ENCODE data around the gene INPP5K.

INPP5K gene

DNA sequence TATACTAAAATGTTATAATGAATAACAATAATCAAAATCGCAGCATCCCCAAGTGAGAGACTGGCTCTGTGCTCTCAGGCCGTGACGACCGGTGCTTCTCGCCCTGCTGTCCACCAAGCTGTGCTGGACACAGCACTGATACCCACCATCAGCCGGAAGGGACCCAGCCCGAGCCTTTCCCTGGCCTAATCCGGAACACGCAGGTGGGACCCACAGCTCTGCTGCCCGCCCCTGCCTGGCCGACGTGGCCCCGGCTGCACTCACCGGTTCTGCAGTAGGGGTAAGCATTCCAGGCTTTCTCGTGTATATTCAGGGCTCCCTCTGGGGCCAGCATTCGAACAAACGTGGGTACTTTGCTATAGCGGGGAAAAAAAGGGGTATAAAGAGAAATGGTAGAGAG is 31.6 kb upstream of the INPP5K start:
- DNase-seq (ENCODE audit: insufficient read length, low spot score) (no peak), FAIRE-seq (no peak)
- TF ChIP-seq SPI1 (IDR thresholded peaks at IDR 0.05; ENCODE audit: low read depth, low read length) (no peak), POLR2A (IDR thresholded peaks at IDR 0.05; ENCODE audit: low read depth, low read length) (no peak), POU2F2 (IDR thresholded peaks at IDR 0.05; ENCODE audit: low read depth, low read length) (no peak), POLR2AphosphoS5 (IDR thresholded peaks at IDR 0.05; ENCODE audit: low read depth, low read length) (no peak), TAF1 (IDR thresholded peaks at IDR 0.05; ENCODE audit: low read depth, low read length) (no peak), PAX5 (IDR thresholded peaks at IDR 0.05; ENCODE audit: insufficient read depth, low read length, severe bottlenecking) (no peak)

DNA sequence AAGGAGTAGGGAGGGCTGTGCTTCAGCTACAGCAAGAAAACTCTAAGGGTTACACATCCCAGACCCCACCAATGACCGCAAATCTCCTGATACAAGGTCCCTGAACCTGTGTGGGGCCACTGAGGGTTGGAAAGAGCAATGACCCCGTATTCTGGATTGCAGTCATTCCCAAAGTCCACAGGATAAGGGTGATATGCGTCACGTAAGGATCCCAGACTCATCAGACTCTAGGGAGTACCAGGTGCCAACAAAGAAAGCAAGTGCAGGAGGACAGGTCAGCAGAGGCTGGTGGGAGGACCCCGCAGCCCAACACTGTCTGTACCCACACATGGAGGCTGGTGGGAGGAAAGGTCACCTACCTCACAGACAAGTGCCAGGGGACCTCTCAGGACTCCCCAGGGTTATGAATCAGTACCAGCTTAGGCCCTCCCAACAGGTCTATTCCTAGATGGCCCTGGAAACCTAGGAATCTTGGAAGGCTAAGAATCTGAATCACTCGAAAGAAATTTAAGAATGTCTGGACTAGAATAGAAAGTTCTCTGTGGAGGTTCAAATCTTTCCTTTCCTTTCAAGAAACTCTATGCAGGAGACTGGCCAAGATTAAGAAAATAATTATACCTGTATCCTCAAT is 30.0 kb upstream of the INPP5K start:
- FAIRE-seq: no peak
- no peak for DNase-seq (ENCODE audit: insufficient read length, low spot score)
- TF ChIP-seq POU2F2 (IDR thresholded peaks at IDR 0.05; ENCODE audit: low read depth, low read length) (no peak), PAX5 (IDR thresholded peaks at IDR 0.05; ENCODE audit: insufficient read depth, low read length, severe bottlenecking) (no peak), SPI1 (IDR thresholded peaks at IDR 0.05; ENCODE audit: low read depth, low read length) (no peak), POLR2A (IDR thresholded peaks at IDR 0.05; ENCODE audit: low read depth, low read length) (no peak), POLR2AphosphoS5 (IDR thresholded peaks at IDR 0.05; ENCODE audit: low read depth, low read length) (no peak), TAF1 (IDR thresholded peaks at IDR 0.05; ENCODE audit: low read depth, low read length) (no peak)

DNA sequence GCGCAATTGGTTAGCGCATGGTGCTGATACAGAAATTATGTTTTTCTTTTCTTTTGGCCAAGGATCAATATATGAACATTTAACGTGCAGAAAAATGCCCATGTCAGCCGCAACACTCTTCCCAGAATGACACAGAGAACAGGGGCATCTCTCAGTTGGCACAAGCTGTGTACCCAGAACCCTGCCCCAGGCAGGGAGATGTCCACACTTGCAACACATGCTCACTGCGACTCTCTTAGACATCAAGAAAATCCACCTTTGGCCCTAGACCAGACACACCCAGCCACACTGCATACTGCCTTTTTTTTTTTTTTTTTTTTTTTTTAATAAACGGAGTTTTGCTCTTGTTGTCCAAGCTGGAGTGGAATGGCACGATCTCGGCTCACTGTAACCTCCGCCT is 29.2 kb upstream of the INPP5K start:
- FAIRE-seq (no peak), DNase-seq (ENCODE audit: insufficient read length, low spot score) (no peak)
- no peak for TF ChIP-seq SPI1 (IDR thresholded peaks at IDR 0.05; ENCODE audit: low read depth, low read length)
- no peak for TF ChIP-seq POLR2A (IDR thresholded peaks at IDR 0.05; ENCODE audit: low read depth, low read length)
- TF ChIP-seq PAX5 (IDR thresholded peaks at IDR 0.05; ENCODE audit: insufficient read depth, low read length, severe bottlenecking): no peak
- no peak for TF ChIP-seq POU2F2 (IDR thresholded peaks at IDR 0.05; ENCODE audit: low read depth, low read length)
- TF ChIP-seq POLR2AphosphoS5 (IDR thresholded peaks at IDR 0.05; ENCODE audit: low read depth, low read length): no peak
- no peak for TF ChIP-seq TAF1 (IDR thresholded peaks at IDR 0.05; ENCODE audit: low read depth, low read length)

DNA sequence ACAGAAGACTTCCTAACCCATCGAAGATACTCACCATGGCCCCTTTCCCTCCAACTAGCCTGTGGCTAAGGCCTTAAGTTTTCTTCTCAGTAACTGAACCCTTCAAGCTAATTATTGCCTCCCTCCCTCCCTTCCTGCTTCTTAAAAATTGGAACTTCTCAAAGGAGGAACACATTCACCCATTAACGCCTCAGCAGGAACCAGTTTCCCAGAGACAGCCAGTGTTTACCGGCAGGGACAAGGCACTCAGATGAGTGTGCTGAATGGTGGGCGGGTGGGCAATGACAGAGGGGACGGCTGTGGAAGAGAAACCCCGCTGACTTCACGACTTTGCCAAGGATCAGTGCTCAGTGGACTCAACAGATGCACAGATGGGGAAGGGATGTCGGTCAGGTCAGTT is 25.9 kb upstream of the INPP5K start:
- TF ChIP-seq TAF1 (IDR thresholded peaks at IDR 0.05; ENCODE audit: low read depth, low read length) (no peak), POLR2AphosphoS5 (IDR thresholded peaks at IDR 0.05; ENCODE audit: low read depth, low read length) (no peak), POLR2A (IDR thresholded peaks at IDR 0.05; ENCODE audit: low read depth, low read length) (no peak), SPI1 (IDR thresholded peaks at IDR 0.05; ENCODE audit: low read depth, low read length) (no peak), POU2F2 (IDR thresholded peaks at IDR 0.05; ENCODE audit: low read depth, low read length) (no peak), PAX5 (IDR thresholded peaks at IDR 0.05; ENCODE audit: insufficient read depth, low read length, severe bottlenecking) (no peak)
- no peak for DNase-seq (ENCODE audit: insufficient read length, low spot score)
- no peak for FAIRE-seq

DNA sequence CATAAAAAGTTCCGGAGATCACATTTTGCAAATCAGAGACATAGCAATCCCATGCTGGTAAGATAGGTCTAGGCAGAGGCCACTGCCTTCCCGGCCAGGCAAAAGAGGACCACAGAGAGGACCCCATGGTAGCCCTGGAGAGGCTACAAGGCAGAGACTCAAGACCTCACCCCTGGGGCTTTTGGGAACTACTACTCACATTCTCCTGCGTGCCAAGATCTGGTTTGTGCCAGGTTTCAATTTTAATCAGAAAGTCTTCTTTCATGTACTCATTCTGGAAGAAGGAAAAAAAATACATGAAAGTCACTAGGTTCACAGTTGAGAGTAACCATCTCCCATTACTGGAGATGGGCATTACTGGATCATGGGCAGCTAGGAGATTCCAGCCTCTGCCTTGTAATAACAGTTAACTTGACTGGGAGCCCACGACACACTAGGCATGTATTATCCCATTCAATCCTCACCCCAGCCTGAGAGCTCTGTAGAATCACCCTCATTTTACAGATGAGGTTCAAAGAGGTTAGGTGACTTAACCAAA is 25.0 kb upstream of the INPP5K start:
- TF ChIP-seq POU2F2 (IDR thresholded peaks at IDR 0.05; ENCODE audit: low read depth, low read length) (no peak), SPI1 (IDR thresholded peaks at IDR 0.05; ENCODE audit: low read depth, low read length) (no peak), POLR2A (IDR thresholded peaks at IDR 0.05; ENCODE audit: low read depth, low read length) (no peak), TAF1 (IDR thresholded peaks at IDR 0.05; ENCODE audit: low read depth, low read length) (no peak), PAX5 (IDR thresholded peaks at IDR 0.05; ENCODE audit: insufficient read depth, low read length, severe bottlenecking) (no peak), POLR2AphosphoS5 (IDR thresholded peaks at IDR 0.05; ENCODE audit: low read depth, low read length) (no peak)
- DNase-seq (ENCODE audit: insufficient read length, low spot score): no peak
- no peak for FAIRE-seq

DNA sequence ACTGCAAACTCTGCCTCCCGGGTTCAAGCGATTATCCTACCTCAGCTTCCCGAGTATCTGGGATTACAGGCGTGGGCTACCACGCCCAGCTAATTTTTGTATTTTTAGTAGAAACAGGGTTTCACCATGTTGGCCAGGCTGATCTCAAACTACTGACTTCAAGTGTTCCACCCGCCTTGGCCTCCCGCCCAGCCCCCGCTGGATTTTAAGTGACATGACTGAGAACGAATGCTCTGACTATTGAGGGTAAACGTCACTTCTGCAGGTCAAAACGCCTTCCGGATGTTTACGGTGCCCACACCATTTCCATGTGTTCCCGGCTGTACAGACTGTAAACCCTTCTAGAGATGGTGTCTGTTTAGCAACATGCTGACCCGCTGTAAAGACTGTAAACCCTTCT is 23.4 kb upstream of the INPP5K start:
- TF ChIP-seq PAX5 (IDR thresholded peaks at IDR 0.05; ENCODE audit: insufficient read depth, low read length, severe bottlenecking) (no peak), POLR2A (IDR thresholded peaks at IDR 0.05; ENCODE audit: low read depth, low read length) (no peak), SPI1 (IDR thresholded peaks at IDR 0.05; ENCODE audit: low read depth, low read length) (no peak), TAF1 (IDR thresholded peaks at IDR 0.05; ENCODE audit: low read depth, low read length) (no peak), POLR2AphosphoS5 (IDR thresholded peaks at IDR 0.05; ENCODE audit: low read depth, low read length) (no peak), POU2F2 (IDR thresholded peaks at IDR 0.05; ENCODE audit: low read depth, low read length) (no peak)
- FAIRE-seq: no peak

DNA sequence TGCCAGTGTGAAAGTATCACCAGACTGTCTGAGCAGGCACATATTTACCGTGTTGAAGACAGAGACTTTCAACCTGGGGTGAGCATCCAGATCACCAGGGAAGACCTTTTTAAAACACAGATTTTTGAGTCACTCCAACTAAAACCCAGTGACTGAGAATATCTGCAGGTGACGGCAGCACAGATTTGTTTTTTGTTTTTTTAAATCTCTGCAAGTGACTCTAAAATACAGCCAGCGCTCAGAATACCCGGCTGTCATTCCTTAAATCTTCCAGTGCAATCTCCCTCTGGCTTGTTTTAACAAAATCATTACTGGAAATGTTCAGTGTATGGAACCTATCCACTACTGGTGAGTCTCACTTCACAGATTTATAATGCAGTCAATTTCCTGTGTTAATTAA is 19.3 kb upstream of the INPP5K start:
- no peak for TF ChIP-seq SPI1 (IDR thresholded peaks at IDR 0.05; ENCODE audit: low read depth, low read length)
- no peak for TF ChIP-seq PAX5 (IDR thresholded peaks at IDR 0.05; ENCODE audit: insufficient read depth, low read length, severe bottlenecking)
- no peak for DNase-seq (ENCODE audit: insufficient read length, low spot score)
- no peak for FAIRE-seq

More for the DNA sequence above, 23.4 kb upstream of the INPP5K start:
- DNase-seq (ENCODE audit: insufficient read length, low spot score): no peak

DNA sequence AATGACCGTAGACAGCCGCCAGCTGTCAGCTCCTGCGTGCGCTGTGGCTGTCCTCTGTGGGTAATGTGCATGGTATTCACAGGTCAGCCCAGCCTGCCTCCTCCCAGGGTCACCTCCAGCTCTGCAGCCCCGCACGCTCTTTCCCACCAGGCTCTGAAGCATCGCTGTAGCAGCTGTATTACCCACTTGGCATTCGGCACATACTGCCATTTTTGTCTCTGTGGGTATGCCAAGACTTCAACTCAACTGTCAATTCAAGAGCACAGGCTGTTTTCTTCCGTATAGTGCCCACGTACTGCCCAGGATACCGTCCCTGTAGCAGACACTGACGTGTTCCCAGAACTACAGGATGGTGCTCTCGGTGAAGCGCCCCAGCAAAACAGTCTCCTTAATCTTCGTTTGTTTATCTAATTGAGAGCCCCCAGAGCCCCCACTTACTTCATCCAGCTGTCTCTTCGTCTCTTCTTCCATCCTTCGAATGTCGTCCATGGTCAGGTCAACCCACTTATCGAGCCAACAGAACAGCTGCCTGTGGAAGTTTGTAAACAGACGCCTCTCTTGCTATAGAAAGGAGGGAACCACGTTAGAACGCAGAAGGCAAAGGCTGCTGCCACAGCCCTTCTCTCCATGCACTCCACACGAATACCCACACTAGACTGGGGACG is 17.4 kb upstream of the INPP5K start:
- TF ChIP-seq PAX5 (IDR thresholded peaks at IDR 0.05; ENCODE audit: insufficient read depth, low read length, severe bottlenecking) (no peak), POLR2A (IDR thresholded peaks at IDR 0.05; ENCODE audit: low read depth, low read length) (no peak), SPI1 (IDR thresholded peaks at IDR 0.05; ENCODE audit: low read depth, low read length) (no peak), POLR2AphosphoS5 (IDR thresholded peaks at IDR 0.05; ENCODE audit: low read depth, low read length) (no peak), POU2F2 (IDR thresholded peaks at IDR 0.05; ENCODE audit: low read depth, low read length) (no peak), TAF1 (IDR thresholded peaks at IDR 0.05; ENCODE audit: low read depth, low read length) (no peak)
- FAIRE-seq (no peak), DNase-seq (ENCODE audit: insufficient read length, low spot score) (no peak)

DNA sequence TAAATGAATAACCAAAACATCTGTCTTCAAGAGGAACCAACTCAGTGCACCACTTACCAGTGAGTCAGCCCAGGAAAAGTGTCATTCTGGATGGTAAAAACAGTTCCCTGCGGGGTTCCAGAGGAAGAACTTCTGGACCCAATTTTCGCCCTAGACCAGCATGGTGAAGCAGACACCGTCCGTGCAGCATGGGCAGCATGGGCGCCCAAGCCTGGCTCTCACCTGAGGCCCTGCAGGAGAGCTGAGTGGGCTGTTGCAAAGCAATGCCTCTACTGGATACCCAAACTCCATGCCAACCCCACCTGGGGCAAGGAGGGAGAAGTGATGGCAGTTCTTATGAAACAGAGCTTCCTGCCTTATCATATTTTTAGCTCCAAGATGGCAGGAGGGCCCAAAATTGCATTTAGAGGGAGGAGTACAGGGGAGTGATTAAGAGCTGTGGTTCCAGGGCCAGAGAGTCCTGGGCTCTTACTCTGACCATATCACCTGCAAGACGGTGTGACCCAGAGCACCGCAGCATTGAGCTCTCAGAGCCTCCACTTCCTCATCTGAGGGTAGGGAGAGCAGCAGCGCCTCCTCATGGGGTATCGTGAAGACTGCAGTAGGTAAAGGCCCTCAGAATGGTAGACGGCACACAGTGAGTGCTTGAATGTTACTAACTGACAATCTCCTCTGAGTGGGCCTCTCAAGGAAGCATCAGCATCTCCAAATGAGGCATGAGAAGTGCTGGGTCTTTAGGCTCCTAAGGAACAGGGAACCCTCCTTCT is 16.6 kb upstream of the INPP5K start:
- TF ChIP-seq SPI1 (IDR thresholded peaks at IDR 0.05; ENCODE audit: low read depth, low read length) (peak; percentile 85), POLR2A (IDR thresholded peaks at IDR 0.05; ENCODE audit: low read depth, low read length) (no peak), TAF1 (IDR thresholded peaks at IDR 0.05; ENCODE audit: low read depth, low read length) (no peak)
- peak; percentile 34 for DNase-seq (ENCODE audit: insufficient read length, low spot score)
- FAIRE-seq: no peak

Measured in GM12891 (cell line).